Right ventricle myocardium inferior (tissue), 1 donor: Measurements from ENCODE around the gene ABHD4. TPM values are rescaled to one million over a fixed set of nuclear protein-coding genes. Genes with fewer than 3 reads are reported as not detected.
"Not testable (repeated sequence)": the region's sequence is repeated elsewhere in the genome, so short reads cannot be mapped to it uniquely, and the experiment has no call there.

Source experiments
- ATAC-seq: fragments of 200-7000 bp; cut with Tn5 transposase; one replicate; pipeline ENCODE4 v1.9.1; 2020; ENCODE audit warnings: mild to moderate bottlenecking, moderate library complexity
- DNase-seq: peaks from one replicate; pipeline ENCODE4 v3.0.0; 2021; ENCODE audit errors: missing footprints
- intact Hi-C: fragments of 100-400 bp; cut with DNase I; formaldehyde crosslinking; loops from one replicate; pipeline ENCODE4 v1.11.0; 2022
- total RNA-seq: library from RNA; stranded (reverse); fragmentation: NEBNext Ultra II Directional; extraction: Animal tissue kit (Norgen Biotek cat#: 25700); gene quantifications from one replicate; pipeline ENCODE4 v1.2.1, GENCODE V29; 2021
- donor health status: DM: no; HTN: yes; CAD: no; lungs with severe emphysema.

ABHD4 gene
- total RNA-seq, 1 donor from 2014 or later, result 22.0 TPM

DNA sequence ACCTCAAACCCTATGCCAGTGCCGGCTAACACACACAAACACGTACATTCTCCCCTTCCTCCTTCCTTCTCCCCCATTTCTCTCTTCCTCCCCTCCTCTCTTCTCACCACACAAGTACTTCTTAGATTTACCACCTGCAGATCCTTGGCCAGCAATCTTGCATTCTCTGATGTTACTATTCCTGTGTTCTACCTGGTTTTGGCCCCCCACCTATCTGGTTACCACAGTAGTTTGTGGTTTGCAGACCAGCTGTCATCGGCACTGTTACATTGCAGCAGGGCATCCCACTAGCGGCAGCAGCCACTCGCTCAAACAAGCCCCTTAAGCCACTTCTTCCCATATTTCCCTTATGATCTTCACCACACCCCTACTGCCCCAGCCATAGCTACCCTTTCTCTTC lies 3.9 kb downstream of the ABHD4 start:
- intact Hi-C loops, result no loop called here
- ATAC-seq (no peak), DNase-seq (no peak)

GRCh38 chr14:22602862-22603261 lies 4.8 kb downstream of the ABHD4 start:
- intact Hi-C loops, result no loop called here
- DNase-seq (no peak), ATAC-seq (no peak)

GRCh38 chr14:22606380-22606779 lies 8.3 kb downstream of the ABHD4 start:
- DNase-seq (no peak), ATAC-seq (no peak)
- intact Hi-C loops, result no loop called here

GRCh38 chr14:22607291-22607690 lies 9.2 kb downstream of the ABHD4 start:
- ATAC-seq, result no peak
- intact Hi-C loops, result no loop called here
- no peak for DNase-seq

- intact Hi-C loops, result no loop called here
- ATAC-seq (no peak), DNase-seq (no peak)
These were observed 12.8 kb downstream of the ABHD4 start for GRCh38 chr14:22610931-22611330.

- ATAC-seq (no peak), DNase-seq (no peak)
- intact Hi-C loops, result no loop called here
These were observed 15.1 kb downstream of the ABHD4 start for GRCh38 chr14:22613106-22613695.

DNA sequence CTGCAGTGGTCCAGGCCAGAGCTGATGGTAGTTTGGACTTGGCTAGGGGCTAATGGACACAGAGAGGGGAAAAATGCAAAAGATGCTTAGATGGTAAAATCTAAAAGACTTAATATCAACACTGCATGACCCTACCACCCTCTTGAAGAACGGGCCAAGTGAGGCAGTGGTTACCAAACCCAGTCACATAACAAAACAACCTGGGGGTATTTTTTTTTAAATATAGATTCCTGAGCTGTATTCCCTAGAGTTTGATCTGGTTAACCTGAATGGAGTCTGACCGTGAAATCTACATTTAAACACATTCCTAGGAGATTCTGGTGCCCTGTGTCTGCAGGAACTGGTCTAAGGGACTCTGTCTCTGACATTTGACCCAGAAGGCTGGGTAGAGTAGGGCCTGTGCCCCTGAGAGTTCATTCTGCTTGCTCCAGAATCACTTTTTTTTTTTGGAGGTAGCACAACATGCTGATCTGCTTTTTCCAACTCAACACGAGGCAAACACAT lies 15.7 kb downstream of the ABHD4 start:
- intact Hi-C loops, result no loop called here
- DNase-seq (no peak), ATAC-seq (no peak)

DNA sequence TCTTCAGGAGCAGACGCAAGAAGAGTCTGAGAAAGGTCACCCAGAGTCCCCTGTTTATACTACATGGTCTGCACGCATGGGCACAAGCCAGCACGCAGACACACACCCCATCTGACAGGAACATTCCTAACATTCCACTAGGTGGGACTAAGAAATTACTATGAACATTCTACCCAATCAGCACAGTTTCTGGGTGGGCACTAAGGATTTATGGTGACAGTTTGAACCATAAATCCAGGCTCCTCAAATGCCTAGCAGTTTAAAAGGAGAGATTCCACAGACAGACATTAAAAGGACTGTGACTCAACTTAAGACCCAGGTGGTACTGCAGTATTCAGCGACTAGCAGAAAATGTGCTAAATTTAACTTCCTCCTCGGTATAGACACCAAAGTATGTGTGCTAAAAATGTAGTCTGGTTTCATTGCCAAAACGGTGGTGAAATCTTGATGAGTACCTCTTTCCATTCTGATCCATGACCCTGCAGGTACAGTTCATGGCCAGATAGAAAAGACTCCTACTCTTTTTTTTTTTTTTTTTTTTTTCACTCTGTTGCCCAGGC lies 16.2 kb downstream of the ABHD4 start:
- ATAC-seq, result no peak
- no peak for DNase-seq
- intact Hi-C loops, result no loop called here

DNA sequence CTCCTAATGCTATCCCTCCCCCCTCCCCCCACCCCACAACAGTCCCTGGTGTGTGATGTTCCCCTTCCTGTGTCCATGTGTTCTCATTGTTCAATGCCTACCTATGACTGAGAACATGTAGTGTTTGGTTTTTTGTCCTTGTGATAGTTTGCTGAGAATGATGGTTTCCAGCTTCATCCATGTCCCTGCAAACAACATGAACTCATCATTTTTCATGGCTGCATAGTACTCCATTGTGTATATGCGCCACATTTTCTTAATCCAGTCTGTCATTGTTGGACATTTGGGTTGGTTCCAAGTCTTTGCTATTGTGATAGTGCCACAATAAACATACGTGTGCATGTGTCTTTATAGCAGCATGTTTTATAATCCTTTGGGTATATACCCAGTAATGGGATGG lies 17.7 kb downstream of the ABHD4 start:
- ATAC-seq, intact Hi-C loops, DNase-seq: not testable (repeated sequence)

DNA sequence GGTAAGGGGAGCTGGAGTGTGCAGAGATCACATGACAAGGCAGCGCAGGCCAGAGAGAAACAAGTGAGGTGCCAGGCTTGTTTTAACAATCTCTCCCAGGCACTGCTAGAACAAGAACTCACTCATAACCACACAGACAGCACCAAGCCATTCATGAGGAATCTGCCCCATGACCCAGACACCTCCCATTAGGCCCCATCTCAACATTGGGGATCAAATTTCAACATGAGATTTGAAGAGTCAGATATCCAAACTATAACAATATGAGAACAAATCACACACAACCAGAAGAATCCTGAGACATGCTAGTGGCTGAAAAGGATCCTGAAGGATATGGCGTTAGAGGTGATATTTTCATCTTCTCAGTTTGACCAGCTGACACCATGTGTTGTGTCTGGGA lies 24.2 kb downstream of the ABHD4 start:
- ATAC-seq (no peak), DNase-seq (no peak)
- intact Hi-C loops, result no loop called here

- intact Hi-C loops, result no loop called here
- ATAC-seq, result no peak
- no peak for DNase-seq
These were observed 24.9 kb downstream of the ABHD4 start for GRCh38 chr14:22623047-22623446.

GRCh38 chr14:22626590-22626989 lies 28.5 kb downstream of the ABHD4 start:
- intact Hi-C loops, result no loop called here

DNA sequence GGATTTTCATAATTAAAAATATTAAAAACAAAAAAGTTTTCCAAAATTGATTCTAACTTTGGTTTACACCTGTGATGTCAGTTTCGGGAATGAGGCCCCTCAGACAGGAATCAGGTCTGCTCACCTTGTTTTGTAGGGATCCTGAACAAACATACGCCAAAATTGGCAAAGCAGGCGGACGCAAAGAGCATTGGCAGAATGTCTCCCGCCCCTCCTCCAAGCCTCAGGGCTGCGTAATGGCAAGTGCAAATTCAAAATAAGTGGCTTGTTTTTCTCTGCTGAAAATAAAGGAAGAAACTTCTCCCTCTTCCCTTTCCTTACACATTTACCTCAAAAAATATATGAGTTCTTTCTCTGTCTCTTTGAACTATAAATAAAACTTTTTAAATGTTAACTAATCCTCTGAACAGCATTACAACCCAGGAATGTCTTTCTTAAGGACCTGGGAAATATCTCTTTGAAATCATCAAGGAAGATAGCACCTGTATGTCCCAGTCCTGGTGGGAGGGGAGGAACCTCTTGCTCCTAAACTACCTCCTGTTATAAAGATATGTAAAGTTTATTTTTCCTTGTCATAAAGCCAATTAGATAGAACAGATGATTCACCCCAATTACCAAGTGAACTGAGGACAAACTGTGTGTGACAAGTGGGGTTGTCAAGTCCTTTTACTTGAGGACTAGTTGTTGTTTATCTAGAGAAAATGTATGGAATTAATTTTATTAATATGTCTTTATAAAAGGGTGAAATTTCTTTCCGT lies 29.6 kb downstream of the ABHD4 start:
- DNase-seq (no peak), ATAC-seq (no peak)
- intact Hi-C loops, result no loop called here

More at GRCh38 chr14:22626590-22626989, 28.5 kb downstream of the ABHD4 start:
- ATAC-seq (no peak), DNase-seq (no peak)

GRCh38 chr14:22629361-22629760 lies 31.3 kb downstream of the ABHD4 start:
- DNase-seq, result no peak
- ATAC-seq, result no peak

GRCh38 chr14:22630066-22630465 lies 32.0 kb downstream of the ABHD4 start:
- intact Hi-C loops, result no loop called here
- ATAC-seq, result no peak
- DNase-seq, result no peak

More at GRCh38 chr14:22629361-22629760, 31.3 kb downstream of the ABHD4 start:
- intact Hi-C loops, result no loop called here

DNA sequence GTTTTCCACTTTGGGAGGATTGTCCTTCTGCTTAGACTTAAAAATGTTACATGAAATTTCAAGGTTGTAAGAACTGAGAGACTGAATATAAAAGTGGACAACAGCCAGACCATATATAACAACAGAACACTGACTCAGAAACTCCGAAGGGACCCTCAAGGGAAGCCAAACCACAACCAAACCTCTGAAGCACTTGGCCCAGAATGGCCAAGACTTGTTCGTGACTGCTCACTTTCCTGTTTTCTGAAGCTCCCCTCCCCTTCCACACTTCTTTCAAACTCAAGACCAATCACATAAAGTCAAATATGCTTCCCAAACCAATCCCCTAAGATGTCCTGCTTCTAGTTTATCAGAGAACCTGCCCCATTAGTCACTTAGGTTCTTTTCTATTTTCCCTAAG lies 32.4 kb downstream of the ABHD4 start:
- DNase-seq (no peak), ATAC-seq (no peak)
- intact Hi-C loops, result no loop called here

DNA sequence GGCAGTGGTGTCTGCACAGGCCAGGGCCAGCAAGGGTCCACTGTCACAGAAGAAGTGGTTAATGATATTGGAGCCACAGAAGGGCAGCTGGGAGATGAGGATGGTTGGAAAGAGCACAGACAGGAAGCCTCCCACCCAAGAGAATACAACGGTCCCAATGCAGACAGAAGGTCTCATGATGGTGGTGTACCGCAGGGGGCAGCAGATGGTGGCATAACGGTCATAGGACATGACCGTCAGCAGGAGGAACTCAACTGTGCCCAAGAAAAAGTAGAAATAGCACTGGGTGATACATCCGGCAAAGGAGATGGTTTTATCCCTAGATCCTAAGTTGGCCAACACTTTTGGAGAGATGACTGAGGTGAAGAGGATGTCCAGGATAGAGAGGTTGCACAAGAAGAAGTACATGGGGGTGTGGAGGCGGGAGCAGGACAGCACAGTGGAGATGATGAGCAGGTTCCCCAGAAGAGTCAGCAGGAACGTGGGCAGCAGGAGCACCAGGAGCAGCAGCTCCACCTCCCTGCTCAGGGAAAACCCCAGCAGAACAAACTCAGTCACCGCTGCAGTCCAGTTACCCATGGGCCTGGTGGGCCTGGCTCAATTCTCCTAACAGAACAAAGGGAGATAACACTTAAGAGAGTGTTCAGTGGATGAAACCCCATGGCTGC lies 36.3 kb downstream of the ABHD4 start:
- intact Hi-C loops, result no loop called here
- ATAC-seq, result no peak

DNA sequence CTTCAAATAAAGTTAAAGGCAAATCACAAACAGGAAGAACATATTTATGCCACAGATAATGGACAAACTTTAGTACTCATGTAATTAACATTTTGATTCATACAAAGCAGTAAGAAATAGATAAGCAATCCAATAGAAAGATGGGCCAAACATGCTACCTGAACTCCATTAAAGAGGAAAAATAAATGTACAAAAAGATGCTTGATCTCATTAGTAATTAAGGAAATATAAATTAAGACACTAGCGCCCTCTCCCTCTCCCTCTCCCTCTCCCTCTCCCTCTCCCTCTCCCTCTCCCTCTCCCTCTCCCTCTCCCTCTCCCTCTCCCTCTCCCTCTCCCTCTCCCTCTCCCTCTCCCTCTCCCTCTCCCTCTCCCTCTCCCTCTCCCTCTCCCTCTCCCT lies 37.9 kb downstream of the ABHD4 start:
- DNase-seq, ATAC-seq, intact Hi-C loops: not testable (repeated sequence)

More for the DNA sequence above, 36.3 kb downstream of the ABHD4 start:
- no peak for DNase-seq

DNA sequence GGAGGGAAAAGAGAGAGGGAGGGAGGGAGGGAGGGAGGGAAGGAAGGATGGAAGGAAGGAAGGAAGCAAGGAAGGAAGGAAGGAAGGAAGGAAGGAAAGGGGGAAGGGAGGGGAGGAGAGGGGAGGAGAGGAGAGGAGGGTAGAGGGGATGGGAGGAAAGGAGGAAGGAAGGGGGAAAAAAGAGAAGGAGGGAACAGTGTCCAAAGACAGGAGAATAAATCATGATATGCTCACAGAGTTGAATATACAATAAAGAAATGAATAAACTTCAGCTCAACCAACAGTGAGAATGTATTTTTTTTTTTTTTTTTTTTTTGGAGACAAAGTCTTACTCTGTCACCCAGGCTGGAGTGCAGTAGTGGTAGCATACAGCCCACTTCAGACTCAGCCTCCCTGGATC lies 42.1 kb downstream of the ABHD4 start:
- DNase-seq (no peak), ATAC-seq (no peak)
- intact Hi-C loops, result no loop called here

DNA sequence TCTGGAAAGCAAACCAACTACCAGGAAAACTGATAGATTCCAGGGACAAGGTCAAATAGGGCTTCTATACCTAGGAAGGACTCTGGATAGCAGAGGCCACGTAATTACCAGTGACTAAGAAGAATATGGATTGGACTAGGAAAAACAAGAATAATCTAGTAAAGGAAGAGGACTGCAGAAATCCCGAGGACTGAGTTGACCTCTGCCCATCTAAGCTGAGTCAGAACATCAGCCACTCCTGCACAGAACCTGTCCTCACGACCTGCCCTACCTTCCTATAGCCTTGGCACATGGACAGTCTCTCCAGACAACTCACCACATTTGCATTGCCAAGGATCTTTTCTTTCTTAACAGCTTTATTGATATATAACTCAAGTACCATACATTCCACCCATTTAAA lies 43.7 kb downstream of the ABHD4 start:
- intact Hi-C loops, result no loop called here
- no peak for ATAC-seq

More for the DNA sequence above, 43.7 kb downstream of the ABHD4 start:
- DNase-seq, result no peak
